ENCODE data around the gene HTT. TPM values are rescaled to one million over a fixed set of nuclear protein-coding genes. Genes with fewer than 3 reads are reported as not detected.

The HTT gene
- total RNA-seq, 2 donors from 2014 or later = 56.3 to 89.5 TPM

DNA sequence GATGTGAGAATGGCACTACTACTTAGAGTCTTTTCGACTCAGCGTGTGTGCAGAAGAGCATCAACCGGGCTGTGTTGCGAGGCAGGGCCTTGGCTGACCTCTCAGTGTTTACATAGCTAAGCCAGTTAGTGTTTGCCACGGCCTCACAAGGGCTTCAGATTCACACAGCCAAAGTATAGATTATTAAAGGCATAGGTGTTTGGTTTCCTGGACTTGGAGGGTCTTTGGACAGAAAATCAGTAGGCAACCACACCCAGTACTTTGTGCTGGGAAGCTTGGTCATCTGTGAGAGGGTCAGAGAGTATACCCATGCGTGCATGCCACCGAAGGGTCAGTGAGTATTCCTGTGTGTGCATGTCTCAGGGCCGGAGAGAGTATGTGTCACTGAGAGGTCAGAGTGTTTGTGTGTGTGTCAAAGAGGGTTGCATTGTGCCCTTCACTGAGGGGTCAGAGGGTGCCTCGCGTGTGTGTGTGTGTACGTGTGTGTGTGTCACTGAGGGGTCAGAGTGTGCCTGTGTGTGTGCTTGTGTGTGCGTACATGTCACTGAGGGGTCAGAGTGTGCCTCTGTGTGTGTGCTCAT, 104.7 kb downstream of the HTT start:
- Histone ChIP-seq H3K27me3 (replicated peaks; ENCODE audit: insufficient read depth) (no peaks in the 10 kb centered on the region), H3K36me3 (peaks cover 51% of the 10 kb centered on the region), H3K27ac (no peak overlapping the region), H3K4me3 (no peak overlapping the region), H3K4me1 (ENCODE audit: control insufficient read depth in 1 of 2, low read depth in 2 of 2) (no peaks in the 10 kb centered on the region), H3K9me3 (no peaks in the 10 kb centered on the region)
- no peak for ATAC-seq (ENCODE audit: insufficient number of reproducible peaks, low FRiP score, low read depth)
- DNase-seq (ENCODE audit: low spot score) = no peak
- TF ChIP-seq, protein P1, sequence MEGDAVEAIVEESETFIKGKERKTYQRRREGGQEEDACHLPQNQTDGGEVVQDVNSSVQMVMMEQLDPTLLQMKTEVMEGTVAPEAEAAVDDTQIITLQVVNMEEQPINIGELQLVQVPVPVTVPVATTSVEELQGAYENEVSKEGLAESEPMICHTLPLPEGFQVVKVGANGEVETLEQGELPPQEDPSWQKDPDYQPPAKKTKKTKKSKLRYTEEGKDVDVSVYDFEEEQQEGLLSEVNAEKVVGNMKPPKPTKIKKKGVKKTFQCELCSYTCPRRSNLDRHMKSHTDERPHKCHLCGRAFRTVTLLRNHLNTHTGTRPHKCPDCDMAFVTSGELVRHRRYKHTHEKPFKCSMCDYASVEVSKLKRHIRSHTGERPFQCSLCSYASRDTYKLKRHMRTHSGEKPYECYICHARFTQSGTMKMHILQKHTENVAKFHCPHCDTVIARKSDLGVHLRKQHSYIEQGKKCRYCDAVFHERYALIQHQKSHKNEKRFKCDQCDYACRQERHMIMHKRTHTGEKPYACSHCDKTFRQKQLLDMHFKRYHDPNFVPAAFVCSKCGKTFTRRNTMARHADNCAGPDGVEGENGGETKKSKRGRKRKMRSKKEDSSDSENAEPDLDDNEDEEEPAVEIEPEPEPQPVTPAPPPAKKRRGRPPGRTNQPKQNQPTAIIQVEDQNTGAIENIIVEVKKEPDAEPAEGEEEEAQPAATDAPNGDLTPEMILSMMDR (IDR thresholded peaks at IDR 0.05) = no peak

DNA sequence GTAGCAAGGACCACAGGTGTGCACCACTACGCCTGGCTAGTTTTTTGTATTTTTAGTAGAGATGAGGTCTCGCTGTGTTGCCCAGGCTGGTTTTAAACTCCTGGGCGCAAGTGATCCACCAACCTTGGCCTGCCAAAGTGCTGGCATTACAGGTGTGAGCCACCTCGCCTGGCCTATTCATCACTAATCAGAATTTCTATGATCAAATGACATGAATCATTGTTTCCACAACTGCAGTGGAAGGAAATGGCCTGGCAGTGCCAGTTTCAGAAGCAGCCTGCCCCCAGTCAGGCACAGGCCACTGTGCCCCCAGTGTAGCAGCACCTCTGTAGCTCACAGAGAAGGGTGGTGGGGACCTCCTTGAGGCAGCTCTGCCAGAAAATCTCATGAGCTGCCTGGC, 108.5 kb downstream of the HTT start:
- no peak overlapping the region for H3K4me3 ChIP-seq
- no peaks in the 10 kb centered on the region for H3K9me3 ChIP-seq
- TF ChIP-seq, protein P1 (IDR thresholded peaks at IDR 0.05) = no peak
- no peaks in the 10 kb centered on the region for H3K4me1 ChIP-seq (ENCODE audit: control insufficient read depth in 1 of 2, low read depth in 2 of 2)
- DNase-seq (ENCODE audit: low spot score) (no peak), ATAC-seq (ENCODE audit: insufficient number of reproducible peaks, low FRiP score, low read depth) (no peak)
- peaks cover 37% of the 10 kb centered on the region for H3K36me3 ChIP-seq
- no peaks in the 10 kb centered on the region for H3K27me3 ChIP-seq (replicated peaks; ENCODE audit: insufficient read depth)
- H3K27ac ChIP-seq = no peak overlapping the region

DNA sequence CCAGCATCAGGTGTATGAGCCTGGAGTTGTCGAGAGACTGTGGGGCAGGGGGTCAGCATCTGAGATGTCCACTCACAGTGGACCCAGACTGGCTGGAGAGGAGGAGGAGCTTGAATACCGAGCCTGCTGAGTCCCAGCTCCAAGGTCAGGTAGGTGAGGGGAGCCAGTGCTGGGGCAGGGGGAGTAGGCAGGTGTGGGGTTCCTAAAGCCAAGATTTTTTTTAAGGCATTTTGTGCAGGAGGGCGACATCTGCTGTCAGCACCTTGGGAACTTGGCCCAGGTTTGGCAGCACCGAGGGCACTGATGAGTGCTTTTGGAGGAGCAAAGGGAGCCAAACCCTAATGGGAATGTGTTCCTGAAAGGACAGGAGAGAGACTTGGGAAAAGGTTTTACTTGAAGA, 110.2 kb downstream of the HTT start:
- H3K4me1 ChIP-seq (ENCODE audit: control insufficient read depth in 1 of 2, low read depth in 2 of 2) = no peaks in the 10 kb centered on the region
- H3K4me3 ChIP-seq = no peak overlapping the region
- H3K9me3 ChIP-seq = no peaks in the 10 kb centered on the region
- DNase-seq (ENCODE audit: low spot score) (no peak), ATAC-seq (ENCODE audit: insufficient number of reproducible peaks, low FRiP score, low read depth) (no peak)
- TF ChIP-seq, protein P1 (IDR thresholded peaks at IDR 0.05) = no peak
- H3K27ac ChIP-seq = no peak overlapping the region
- H3K27me3 ChIP-seq (replicated peaks; ENCODE audit: insufficient read depth) = no peaks in the 10 kb centered on the region
- H3K36me3 ChIP-seq = peaks cover 37% of the 10 kb centered on the region

DNA sequence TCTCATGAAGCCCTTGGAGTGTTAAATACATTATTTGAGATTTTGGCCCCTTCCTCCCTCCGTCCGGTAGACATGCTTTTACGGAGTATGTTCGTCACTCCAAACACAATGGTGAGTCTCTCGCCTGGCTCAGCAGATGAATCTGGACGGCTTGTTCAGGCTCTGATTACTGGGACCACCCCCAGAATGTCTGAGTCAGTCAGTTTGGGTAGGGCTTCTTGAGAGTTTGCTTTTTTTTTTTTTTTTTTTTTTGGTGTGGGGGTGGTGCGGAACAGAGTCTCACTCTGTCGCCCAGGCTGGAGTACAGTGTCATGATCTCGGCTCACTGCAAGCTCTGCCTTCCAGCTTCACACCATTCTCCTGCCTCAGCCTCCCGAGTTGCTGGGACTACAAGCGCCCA, 112.1 kb downstream of the HTT start:
- ATAC-seq (ENCODE audit: insufficient number of reproducible peaks, low FRiP score, low read depth) = no peak
- Histone ChIP-seq H3K9me3 (no peaks in the 10 kb centered on the region), H3K4me1 (ENCODE audit: control insufficient read depth in 1 of 2, low read depth in 2 of 2) (no peaks in the 10 kb centered on the region), H3K27ac (no peak overlapping the region), H3K27me3 (replicated peaks; ENCODE audit: insufficient read depth) (no peaks in the 10 kb centered on the region), H3K4me3 (no peak overlapping the region), H3K36me3 (peaks cover 42% of the 10 kb centered on the region)
- no peak for DNase-seq (ENCODE audit: low spot score)
- TF ChIP-seq, protein P1 (IDR thresholded peaks at IDR 0.05) = no peak

DNA sequence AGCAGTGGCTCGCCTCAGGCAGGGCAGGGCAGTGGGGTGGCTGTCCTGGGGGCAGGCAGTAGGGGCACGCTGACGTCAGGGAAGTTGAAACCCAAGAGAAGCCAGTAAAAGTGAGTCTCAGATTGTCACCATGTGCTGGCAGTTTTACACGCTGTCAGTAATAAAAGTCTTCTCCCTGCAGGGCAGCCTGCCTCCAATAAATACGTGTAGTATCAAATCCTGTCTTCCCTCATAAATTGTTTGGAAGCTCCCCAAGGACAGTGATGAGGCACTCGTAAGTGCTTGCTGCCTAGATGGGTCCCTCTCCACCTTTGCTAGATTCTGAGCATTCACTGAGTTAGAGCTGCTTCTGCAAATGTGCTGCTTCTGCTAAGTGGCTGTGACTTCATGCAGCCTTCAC, 113.6 kb downstream of the HTT start:
- Histone ChIP-seq H3K4me3 (no peak overlapping the region), H3K27me3 (replicated peaks; ENCODE audit: insufficient read depth) (no peaks in the 10 kb centered on the region), H3K9me3 (no peaks in the 10 kb centered on the region), H3K4me1 (ENCODE audit: control insufficient read depth in 1 of 2, low read depth in 2 of 2) (no peaks in the 10 kb centered on the region), H3K36me3 (peaks cover 28% of the 10 kb centered on the region), H3K27ac (no peak overlapping the region)
- ATAC-seq (ENCODE audit: insufficient number of reproducible peaks, low FRiP score, low read depth) (no peak), DNase-seq (ENCODE audit: low spot score) (no peak)
- TF ChIP-seq, protein P1 (IDR thresholded peaks at IDR 0.05) = no peak

Data from thoracic aorta (tissue), 2 donors.